HCT116 (cell line): ENCODE data around the gene GNLY. TPM values are rescaled to one million over a fixed set of nuclear protein-coding genes. Genes with fewer than 3 reads are reported as not detected.

Source experiments
- ATAC-seq: fragments of 200-7000 bp; cut with Tn5 transposase; 2 replicates; pipeline ENCODE4 v1.9.1; 2020; ENCODE audit warnings: mild to moderate bottlenecking, moderate library complexity
- BruUV-seq: library from RNA; stranded (reverse); fragments of 400-500 nt; replicated peaks from 2 replicates; lab custom pipeline; 2021; lab: Mats Ljungman, UMichigan
- CTCF ChIA-PET: fragments of 300-600 bp; sonication (Branson Sonifier 250); formaldehyde crosslinking; loops from one replicate; lab custom pipeline; 2021; ENCODE audit warnings: antibody characterized with exemption; lab: Charles Lee
- POLR2A ChIA-PET: fragments of 300-600, 350-600 bp; sonication (Branson Sonifier 250); formaldehyde crosslinking; loops from one replicate; lab custom pipeline; 2021; ENCODE audit warnings: antibody characterized with exemption; lab: Charles Lee
- RAD21 ChIA-PET, 2 experiments: fragments of 300-600 bp; sonication (Branson Sonifier 250); formaldehyde crosslinking; loops; one replicate each; lab custom pipeline; 2023; ENCODE audit warnings: low total read pairs in 2 of 2; ENCODE audit not compliant: uncharacterized antibody in 2 of 2, unreplicated experiment in 2 of 2, low non-redundant PET in 1 of 2; lab: Charles Lee
- DNase-seq: peaks from one replicate; pipeline ENCODE4 v3.0.0-alpha.2; 2010; ENCODE audit warnings: low read depth, low spot score
- H2AFZ ChIP-seq: fragments of 200-600 bp; shearing (Covaris generic), sonication (generic); 2 replicates; pipeline ENCODE4 v1.6.1; 2017; ENCODE audit warnings: low read depth, mixed run types, mixed read lengths, antibody characterized with exemption, low read length; ENCODE audit not compliant: poor library complexity, severe bottlenecking
- H3K27ac ChIP-seq: 2 replicates; pipeline ENCODE4 v1.5.1; 2012; ENCODE audit warnings: low read depth, low read length
- H3K27me3 ChIP-seq: fragments of 200-600 bp; sonication (generic); 2 replicates; pipeline ENCODE4 v1.6.1; 2016; ENCODE audit warnings: mixed run types, low read length, mixed read lengths; ENCODE audit not compliant: insufficient read depth
- H3K36me3 ChIP-seq, 2 experiments: fragments of 200-500 bp in 1 of 2; fragments of 200-600 bp in 1 of 2; sonication (Bioruptor generic) in 1 of 2; sonication (generic) in 1 of 2; 2 replicates each; pipeline versions ENCODE4 v1.5.1 to v1.6.1; 2014 to 2016; ENCODE audit warnings: low read length in 2 of 2, inconsistent platforms in 1 of 2, mixed read lengths in 1 of 2, mixed run types in 1 of 2; ENCODE audit not compliant: insufficient read depth in 2 of 2, control insufficient read depth in 1 of 2
- H3K4me1 ChIP-seq, 2 experiments: fragments of 200-600 bp in 1 of 2; sonication (generic) in 1 of 2; 2 replicates each; pipeline versions ENCODE4 v1.5.1 to v1.6.1; 2012 to 2017; ENCODE audit warnings: low read length in 2 of 2, inconsistent platforms in 1 of 2, mild to moderate bottlenecking in 1 of 2, mixed read lengths in 1 of 2, mixed run types in 1 of 2, moderate library complexity in 1 of 2; ENCODE audit not compliant: insufficient read depth in 2 of 2, control insufficient read depth in 1 of 2
- H3K4me2 ChIP-seq: fragments of 200-600 bp; sonication (generic); 2 replicates; pipeline ENCODE4 v1.6.1; 2017; ENCODE audit warnings: mixed run types, low read length, mixed read lengths
- H3K4me3 ChIP-seq, 2 experiments: fragments of 200-600 bp in 1 of 2; sonication (generic) in 1 of 2; replicated peaks in 1 of 2; 2 replicates each; pipeline ENCODE4 v1.5.1; 2011 to 2016; ENCODE audit warnings: low read length in 2 of 2, control low read depth in 1 of 2, low read depth in 1 of 2, mild to moderate bottlenecking in 1 of 2, mixed read lengths in 1 of 2, mixed run types in 1 of 2
- H3K79me2 ChIP-seq: fragments of 200-600 bp; sonication (generic); 2 replicates; pipeline ENCODE4 v1.6.1; 2017; ENCODE audit warnings: mild to moderate bottlenecking, mixed run types, low read length, moderate library complexity, mixed read lengths; ENCODE audit not compliant: insufficient read depth
- H3K9ac ChIP-seq: fragments of 200-600 bp; sonication (generic); 2 replicates; pipeline ENCODE4 v1.6.1; 2016; ENCODE audit warnings: low read length, mixed read lengths
- H3K9me2 ChIP-seq: fragments of 200-600 bp; sonication (generic), shearing (Covaris generic); 2 replicates; pipeline ENCODE4 v1.6.1; 2017; ENCODE audit warnings: mixed run types, mild to moderate bottlenecking, moderate library complexity; ENCODE audit not compliant: insufficient read depth
- H3K9me3 ChIP-seq, 2 experiments: fragments of 200-500 bp in 1 of 2; fragments of 200-600 bp in 1 of 2; sonication (Bioruptor generic) in 1 of 2; sonication (generic) in 1 of 2; 2 replicates each; pipeline ENCODE4 v1.6.1; 2014 to 2017; ENCODE audit warnings: low read length in 2 of 2, mixed read lengths in 2 of 2, inconsistent platforms in 1 of 2, low read depth in 1 of 2, mild to moderate bottlenecking in 1 of 2, mixed run types in 1 of 2, moderate library complexity in 1 of 2; ENCODE audit not compliant: control insufficient read depth in 1 of 2, insufficient read depth in 1 of 2
- H4K20me1 ChIP-seq: fragments of 200-600 bp; sonication (generic), shearing (Covaris generic); 2 replicates; pipeline ENCODE4 v1.6.1; 2017; ENCODE audit warnings: mixed run types, mild to moderate bottlenecking, moderate library complexity; ENCODE audit not compliant: insufficient read depth
- CTCF ChIP-seq, 3 experiments: fragments of 200-600 bp in 1 of 3; sonication (generic) in 1 of 3; IDR thresholded peaks in 2 of 3; conservative IDR thresholded peaks in 1 of 3; 2 replicates each; pipeline ENCODE4 v1.5.1; 2012 to 2017; ENCODE audit warnings: low read depth in 2 of 3, low read length in 2 of 3, antibody characterized with exemption in 1 of 3, borderline replicate concordance in 1 of 3, control low read depth in 1 of 3, mild to moderate bottlenecking in 1 of 3, mixed read lengths in 1 of 3, mixed run types in 1 of 3, moderate library complexity in 1 of 3; ENCODE audit not compliant: insufficient read depth in 1 of 3
- EZH2 ChIP-seq: fragments of 200-600 bp; sonication (generic); IDR thresholded peaks from 2 replicates; pipeline ENCODE4 v1.6.1; 2017; ENCODE audit warnings: antibody characterized with exemption, mixed run types
- EZH2phosphoT487 ChIP-seq: fragments of 200-600 bp; IDR thresholded peaks from 2 replicates; pipeline ENCODE4 v1.6.1; 2018; ENCODE audit warnings: antibody characterized with exemption, borderline replicate concordance
- FOSL1 ChIP-seq: IDR thresholded peaks from 2 replicates; pipeline ENCODE4 v1.6.1; 2012; ENCODE audit warnings: low read depth
- POLR2AphosphoS5 ChIP-seq: IDR thresholded peaks from 2 replicates; pipeline ENCODE4 v1.6.1; 2011; ENCODE audit warnings: mild to moderate bottlenecking, low read depth, low read length, moderate library complexity
- RAD21 ChIP-seq: IDR thresholded peaks from 2 replicates; pipeline ENCODE4 v1.6.1; 2012; ENCODE audit warnings: low read depth, mild to moderate bottlenecking
- SP1 ChIP-seq: IDR thresholded peaks from 2 replicates; pipeline ENCODE4 v1.6.1; 2012; ENCODE audit warnings: low read depth
- SRF ChIP-seq: IDR thresholded peaks from 2 replicates; pipeline ENCODE4 v1.6.1; 2012; ENCODE audit warnings: low read depth
- TCF7L2 ChIP-seq: IDR thresholded peaks from 2 replicates; pipeline ENCODE4 v1.7.0; 2011; ENCODE audit warnings: borderline replicate concordance, inconsistent platforms; ENCODE audit not compliant: insufficient read depth, insufficient read length; ENCODE audit errors: extremely low read depth
- ZBTB33 ChIP-seq: IDR thresholded peaks from 2 replicates; pipeline ENCODE4 v1.6.1; 2011; ENCODE audit warnings: mild to moderate bottlenecking, low read length, moderate library complexity; ENCODE audit not compliant: insufficient replicate concordance; ENCODE audit errors: extremely low read depth
- ZFX ChIP-seq: fragments of 450-650 bp; IDR thresholded peaks from 2 replicates; pipeline ENCODE4 v1.6.1; 2017
- intact Hi-C: fragments of 100-400 bp; cut with micrococcal nuclease; formaldehyde crosslinking; loops from 2 replicates; pipeline ENCODE4 v1.10.0; 2022
- total RNA-seq: library from RNA; stranded (reverse); gene quantifications from one replicate; pipeline ENCODE4 v1.2.1, GENCODE V29; 2021; ENCODE audit not compliant: unreplicated experiment
- TF ChIP-seq, protein P1 (sequence below): IDR thresholded peaks from 2 replicates; pipeline ENCODE4 v1.6.1; 2012
- TF ChIP-seq, protein P2 (sequence below): IDR thresholded peaks from 2 replicates; pipeline ENCODE4 v1.6.1; 2012; ENCODE audit warnings: low read depth

The GNLY gene
- total RNA-seq, 1 experiment from 2014 or later: 0.74 TPM

DNA sequence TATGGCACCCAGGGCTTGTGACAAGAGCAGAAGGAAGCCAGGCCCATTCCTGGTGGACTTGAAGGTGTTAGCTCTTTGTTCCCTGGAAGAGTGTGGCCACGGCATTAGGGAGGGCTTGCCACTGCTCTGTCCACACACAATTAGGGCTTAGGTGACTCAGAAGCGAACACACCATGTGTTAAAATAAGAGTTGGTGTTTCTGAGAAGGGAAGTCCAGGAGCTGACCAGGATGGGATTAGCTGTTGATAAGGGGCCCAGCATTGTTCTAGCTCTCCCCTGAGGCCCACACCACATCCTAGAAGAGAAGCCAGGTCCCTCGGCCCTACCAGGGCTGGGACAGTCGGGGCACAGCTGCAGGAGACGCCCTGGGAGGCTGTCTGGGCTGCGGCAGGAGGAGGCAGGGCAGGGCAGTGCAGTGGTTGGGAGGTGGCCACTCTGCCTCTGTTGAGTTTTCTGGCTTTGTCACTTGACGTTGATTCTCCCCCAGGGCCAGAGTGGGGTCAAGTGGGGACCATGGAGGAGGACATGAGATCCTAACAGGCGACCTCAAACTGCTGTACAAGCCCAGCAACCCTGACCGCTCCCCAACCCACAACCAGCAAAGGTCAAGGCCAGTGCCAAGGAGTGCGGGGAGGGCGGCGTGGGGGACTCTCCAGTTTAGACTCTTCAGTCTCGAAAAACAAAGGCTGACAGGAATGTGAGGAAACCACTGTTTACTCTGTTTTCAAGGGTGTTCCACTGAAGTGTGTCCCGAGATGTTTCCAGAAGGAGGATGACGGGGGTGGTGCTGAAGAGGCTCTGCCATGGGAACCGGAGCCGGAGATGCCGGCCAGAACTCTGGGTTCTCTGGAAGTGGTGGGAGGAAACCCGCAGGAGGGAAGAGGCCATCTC is 16.8 kb downstream of the GNLY start:
- Histone ChIP-seq H3K4me2 (no peak overlapping the region), H3K4me1 (peaks cover 0 to 10% of the 10 kb centered on the region in 2 experiments; a peak in 1 of 4 replicates), H3K79me2 (no peaks in the 10 kb centered on the region), H3K27me3 (no peaks in the 10 kb centered on the region), H3K9me3 (no peaks in the 10 kb centered on the region), H3K9me2 (no peaks in the 10 kb centered on the region), H2AFZ (no peak overlapping the region), H3K36me3 (no peaks in the 10 kb centered on the region)
- ChIA-PET RAD21 (no interaction called here), POLR2A (no interaction called here), CTCF (no interaction called here)
- no peak for ATAC-seq
- TF ChIP-seq TCF7L2: no peak
- TF ChIP-seq, protein P1, sequence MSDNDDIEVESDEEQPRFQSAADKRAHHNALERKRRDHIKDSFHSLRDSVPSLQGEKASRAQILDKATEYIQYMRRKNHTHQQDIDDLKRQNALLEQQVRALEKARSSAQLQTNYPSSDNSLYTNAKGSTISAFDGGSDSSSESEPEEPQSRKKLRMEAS: no peak
- no peak for TF ChIP-seq ZBTB33
- TF ChIP-seq, protein P2, sequence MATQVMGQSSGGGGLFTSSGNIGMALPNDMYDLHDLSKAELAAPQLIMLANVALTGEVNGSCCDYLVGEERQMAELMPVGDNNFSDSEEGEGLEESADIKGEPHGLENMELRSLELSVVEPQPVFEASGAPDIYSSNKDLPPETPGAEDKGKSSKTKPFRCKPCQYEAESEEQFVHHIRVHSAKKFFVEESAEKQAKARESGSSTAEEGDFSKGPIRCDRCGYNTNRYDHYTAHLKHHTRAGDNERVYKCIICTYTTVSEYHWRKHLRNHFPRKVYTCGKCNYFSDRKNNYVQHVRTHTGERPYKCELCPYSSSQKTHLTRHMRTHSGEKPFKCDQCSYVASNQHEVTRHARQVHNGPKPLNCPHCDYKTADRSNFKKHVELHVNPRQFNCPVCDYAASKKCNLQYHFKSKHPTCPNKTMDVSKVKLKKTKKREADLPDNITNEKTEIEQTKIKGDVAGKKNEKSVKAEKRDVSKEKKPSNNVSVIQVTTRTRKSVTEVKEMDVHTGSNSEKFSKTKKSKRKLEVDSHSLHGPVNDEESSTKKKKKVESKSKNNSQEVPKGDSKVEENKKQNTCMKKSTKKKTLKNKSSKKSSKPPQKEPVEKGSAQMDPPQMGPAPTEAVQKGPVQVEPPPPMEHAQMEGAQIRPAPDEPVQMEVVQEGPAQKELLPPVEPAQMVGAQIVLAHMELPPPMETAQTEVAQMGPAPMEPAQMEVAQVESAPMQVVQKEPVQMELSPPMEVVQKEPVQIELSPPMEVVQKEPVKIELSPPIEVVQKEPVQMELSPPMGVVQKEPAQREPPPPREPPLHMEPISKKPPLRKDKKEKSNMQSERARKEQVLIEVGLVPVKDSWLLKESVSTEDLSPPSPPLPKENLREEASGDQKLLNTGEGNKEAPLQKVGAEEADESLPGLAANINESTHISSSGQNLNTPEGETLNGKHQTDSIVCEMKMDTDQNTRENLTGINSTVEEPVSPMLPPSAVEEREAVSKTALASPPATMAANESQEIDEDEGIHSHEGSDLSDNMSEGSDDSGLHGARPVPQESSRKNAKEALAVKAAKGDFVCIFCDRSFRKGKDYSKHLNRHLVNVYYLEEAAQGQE: no peak
- no peak for TF ChIP-seq CTCF (IDR thresholded peaks at IDR 0.05 in 2 of 3, conservative IDR thresholded peaks at IDR 0.05 in 1 of 3; ENCODE audit: borderline replicate concordance in 1 of 3, insufficient read depth in 1 of 3, low read depth in 2 of 3, low read length in 2 of 3)
- TF ChIP-seq RAD21: no peak
- TF ChIP-seq SP1: no peak
- TF ChIP-seq FOSL1: no peak
- TF ChIP-seq SRF: no peak
- no peak for TF ChIP-seq ZFX
- no peak for TF ChIP-seq EZH2
- TF ChIP-seq POLR2AphosphoS5: no peak
- no peak for TF ChIP-seq EZH2phosphoT487
- TF ChIP-seq, all 23 proteins: peak for 0
- H3K9ac ChIP-seq: no peak overlapping the region
- no peak for DNase-seq
- intact Hi-C loops: no loop called here
- H3K4me3 ChIP-seq: no peak overlapping the region
- no TSS peak for BruUV-seq
- no peak overlapping the region for H3K27ac ChIP-seq
- H4K20me1 ChIP-seq: no peaks in the 10 kb centered on the region
